GM19193 (cell line): ENCODE measurements around the gene ANKRD44.
A peak's percentile ranks its signal among the peaks of the same experiment; 100 is the strongest.

ENCODE experiments used
- POLR2A ChIP-seq: IDR thresholded peaks from 4 replicates; pipeline ENCODE4 v1.6.1; 2011; ENCODE audit not compliant: insufficient read depth, insufficient read length; ENCODE audit errors: extremely low read depth

ANKRD44 gene

DNA sequence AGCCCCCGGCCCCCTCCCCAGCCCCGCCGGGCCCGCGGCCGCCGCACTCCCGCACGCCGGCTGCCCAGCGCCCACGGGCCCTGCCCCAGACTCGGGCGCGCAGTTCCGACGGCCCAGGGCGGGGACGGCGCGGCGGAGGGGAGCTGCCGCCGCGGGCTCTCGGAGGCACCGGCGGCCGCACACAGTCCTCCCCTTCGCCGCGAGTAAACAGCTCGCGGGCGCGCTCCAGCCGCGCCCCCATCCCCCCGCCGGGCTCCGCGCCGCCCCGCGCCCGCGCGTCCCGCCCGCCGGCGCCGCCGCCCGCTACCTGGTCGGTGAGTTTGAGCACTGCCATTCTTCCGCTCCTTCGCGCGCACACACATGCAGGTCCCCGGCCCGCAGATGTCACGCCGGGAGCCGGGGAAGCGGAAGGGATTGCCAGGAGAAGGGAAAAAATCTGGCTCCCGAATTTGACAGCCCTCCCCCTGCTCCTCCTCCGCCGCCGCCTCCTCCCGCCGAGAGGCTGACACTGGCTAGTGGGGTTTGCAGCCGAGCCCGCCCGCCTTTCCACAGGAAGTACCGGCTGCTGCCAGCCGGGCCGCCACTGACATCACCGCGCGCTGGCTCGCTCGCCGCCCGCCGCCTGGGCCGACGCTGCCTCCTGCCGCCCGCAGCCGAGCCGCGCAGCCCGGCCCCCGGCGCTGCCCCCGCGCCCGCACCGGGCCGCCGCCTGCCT lies at the start of gene ANKRD44:
TSS of gene ANKRD44 (minus strand) at position 510 of the 715 bp plus-strand sequence. CDS start at position 334, 176 bp downstream.
- peak; percentile 55 for TF ChIP-seq POLR2A

GRCh38 chr2:197359859-197360258 lies 49.3 kb upstream of the ANKRD44 start:
- TF ChIP-seq POLR2A, result no peak

DNA sequence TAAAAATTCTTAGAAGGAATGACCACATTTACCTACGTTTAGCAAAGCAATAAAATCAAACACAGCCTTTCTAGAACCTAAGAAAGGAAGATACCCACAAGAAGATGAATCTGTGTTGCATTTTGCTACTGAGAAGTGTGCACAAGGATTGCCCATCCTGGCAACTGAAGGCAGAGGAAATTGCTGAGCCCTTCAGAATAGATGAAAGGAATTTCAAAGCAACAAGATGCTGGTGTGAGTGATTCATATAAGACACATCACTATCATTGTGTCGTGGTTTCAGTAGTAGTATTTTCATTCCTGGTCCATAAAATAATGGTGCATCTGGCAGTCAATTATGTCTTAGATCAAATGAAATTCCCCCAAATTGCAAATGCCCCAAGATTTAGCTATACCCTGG lies 48.4 kb upstream of the ANKRD44 start:
- no peak for TF ChIP-seq POLR2A

DNA sequence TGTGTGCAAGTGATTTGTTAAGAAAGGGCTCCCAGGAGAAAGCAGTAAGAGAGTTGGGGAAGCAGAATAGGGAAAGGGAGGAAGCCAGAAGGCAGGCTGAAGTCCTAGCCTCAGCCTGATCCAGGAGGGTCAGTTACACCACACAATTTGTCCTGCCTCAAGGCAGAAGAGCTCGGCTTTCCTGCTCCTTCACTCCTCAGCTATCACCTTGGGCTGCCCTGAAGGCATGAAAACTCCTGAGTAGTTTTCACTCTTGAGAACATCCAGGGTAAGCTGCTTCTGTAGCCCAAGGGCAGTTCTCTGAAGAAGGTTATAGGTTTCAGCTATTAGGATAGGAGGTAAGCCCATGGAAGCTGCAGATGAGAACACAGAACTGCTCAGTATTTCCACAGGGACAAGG lies 47.4 kb upstream of the ANKRD44 start:
- TF ChIP-seq POLR2A, result no peak

- TF ChIP-seq POLR2A, result no peak
Observed at GRCh38 chr2:197356136-197356535, 45.6 kb upstream of the ANKRD44 start.

DNA sequence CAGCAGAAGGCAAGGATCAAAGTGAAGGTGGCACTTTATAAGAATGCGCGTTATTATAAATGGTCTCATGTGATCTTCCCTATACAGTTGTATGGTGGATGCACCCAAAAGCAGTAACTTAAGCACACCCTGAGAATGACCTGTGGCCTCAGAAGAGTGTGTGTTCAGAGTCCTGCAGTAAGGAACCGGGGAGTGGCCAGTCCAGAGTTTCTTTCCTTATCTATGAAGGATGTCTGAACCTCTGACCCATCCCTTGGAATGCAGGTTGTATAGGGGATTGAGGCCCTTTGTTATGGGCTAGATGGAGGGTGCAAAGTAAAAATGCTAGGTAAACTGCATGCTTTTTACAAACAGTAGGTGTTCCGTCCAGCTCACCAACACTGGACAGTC lies 43.6 kb upstream of the ANKRD44 start:
- no peak for TF ChIP-seq POLR2A

GRCh38 chr2:197353393-197354168 lies 43.0 kb upstream of the ANKRD44 start:
- no peak for TF ChIP-seq POLR2A

GRCh38 chr2:197349699-197350098 lies 39.1 kb upstream of the ANKRD44 start:
- no peak for TF ChIP-seq POLR2A

GRCh38 chr2:197348721-197349360 lies 38.3 kb upstream of the ANKRD44 start:
- TF ChIP-seq POLR2A, result no peak

DNA sequence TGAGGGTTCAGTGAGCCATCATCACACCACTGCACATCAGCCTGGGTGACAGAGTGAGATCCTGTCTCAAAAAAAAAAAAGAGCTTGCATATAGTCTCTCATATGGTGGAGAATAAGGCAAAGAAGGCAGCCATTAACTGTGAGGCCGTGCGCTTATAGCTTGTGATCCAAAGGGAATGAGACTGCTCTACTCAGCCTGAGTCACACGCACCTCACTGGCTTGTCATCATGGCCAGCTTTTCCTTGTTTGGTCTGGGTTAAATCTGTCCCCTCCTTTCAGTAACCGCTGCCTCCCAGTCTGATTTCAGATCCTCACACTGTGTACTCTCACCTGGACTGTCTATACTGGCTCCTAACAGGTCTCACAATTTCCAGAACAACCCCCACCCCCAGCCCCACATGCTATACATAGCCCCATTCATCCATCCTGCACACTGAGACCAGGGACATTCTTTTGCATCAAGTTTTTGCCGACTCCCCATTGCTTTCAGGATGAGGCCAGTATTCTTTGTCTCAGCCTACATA lies 35.3 kb upstream of the ANKRD44 start:
- no peak for TF ChIP-seq POLR2A

DNA sequence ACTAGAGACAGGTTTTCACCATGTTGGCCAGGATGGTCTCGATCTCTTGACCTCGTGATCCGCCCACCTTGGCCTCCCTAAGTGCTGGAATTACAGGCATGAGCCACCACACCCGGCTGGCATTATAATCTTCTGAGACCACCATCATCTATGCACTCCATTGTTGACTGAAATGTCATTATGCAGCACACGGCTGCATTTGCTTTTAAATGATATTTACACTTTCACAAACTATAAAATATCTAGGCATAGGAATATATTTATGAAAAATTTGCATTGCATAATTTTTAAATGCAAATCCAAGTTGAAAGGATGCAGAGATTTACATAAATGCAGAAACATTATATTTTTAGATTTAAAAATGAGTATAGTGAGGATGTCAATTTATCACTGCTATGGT lies 30.0 kb upstream of the ANKRD44 start:
- no peak for TF ChIP-seq POLR2A

DNA sequence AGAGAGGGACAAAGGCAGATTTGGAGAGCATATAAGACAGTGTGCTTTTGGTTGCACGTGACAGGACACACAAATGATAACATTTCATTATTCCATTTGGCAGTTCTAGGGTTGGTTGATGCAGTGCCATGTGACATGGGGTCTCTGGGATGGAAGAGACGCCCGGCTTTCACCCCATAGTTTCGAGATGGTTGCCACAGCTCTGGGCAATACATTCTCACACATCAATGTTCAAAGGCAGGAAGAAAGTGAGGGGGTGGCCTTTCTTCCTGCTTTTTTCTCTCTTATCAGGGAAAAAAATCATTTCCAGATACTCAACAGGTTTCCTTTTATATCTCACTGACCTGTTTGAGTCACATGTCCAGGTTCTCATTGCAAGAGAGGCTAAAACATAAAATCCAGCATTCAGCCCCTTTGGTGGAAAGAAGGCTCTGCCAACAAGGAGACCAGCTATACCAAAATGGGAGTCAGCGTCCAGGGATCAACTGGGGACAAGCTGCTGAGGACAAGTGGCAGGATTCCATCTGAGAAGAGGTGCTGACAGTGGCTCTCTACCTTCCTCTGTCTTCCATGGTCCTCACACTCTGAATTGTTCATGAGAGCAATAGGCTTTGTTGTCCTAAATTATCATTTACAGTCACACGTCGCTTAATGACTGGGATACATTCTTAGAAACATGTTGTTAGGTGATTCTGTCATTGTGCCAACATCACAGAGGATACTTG lies 29.1 kb upstream of the ANKRD44 start:
- TF ChIP-seq POLR2A, result no peak

DNA sequence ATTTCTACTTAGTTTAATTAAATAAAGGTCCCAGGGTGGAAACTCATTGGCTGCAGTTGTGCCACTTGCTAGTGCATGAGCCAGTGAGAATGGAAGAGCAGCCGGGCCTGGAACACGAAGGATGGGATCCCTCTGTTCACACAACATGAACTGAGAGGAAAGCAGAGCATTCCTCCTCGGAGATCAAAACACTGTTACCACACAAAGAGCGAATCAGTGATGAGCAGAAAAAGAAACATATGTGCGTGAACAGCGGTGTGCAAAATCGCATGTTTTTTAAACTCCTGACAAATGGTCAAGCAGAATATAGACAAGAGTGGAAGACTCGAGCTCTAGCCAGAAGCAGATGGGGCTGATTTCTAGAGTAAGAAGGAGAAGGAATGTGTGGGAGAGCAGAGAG lies 28.4 kb upstream of the ANKRD44 start:
- no peak for TF ChIP-seq POLR2A

GRCh38 chr2:197332641-197333040 lies 22.1 kb upstream of the ANKRD44 start:
- no peak for TF ChIP-seq POLR2A

DNA sequence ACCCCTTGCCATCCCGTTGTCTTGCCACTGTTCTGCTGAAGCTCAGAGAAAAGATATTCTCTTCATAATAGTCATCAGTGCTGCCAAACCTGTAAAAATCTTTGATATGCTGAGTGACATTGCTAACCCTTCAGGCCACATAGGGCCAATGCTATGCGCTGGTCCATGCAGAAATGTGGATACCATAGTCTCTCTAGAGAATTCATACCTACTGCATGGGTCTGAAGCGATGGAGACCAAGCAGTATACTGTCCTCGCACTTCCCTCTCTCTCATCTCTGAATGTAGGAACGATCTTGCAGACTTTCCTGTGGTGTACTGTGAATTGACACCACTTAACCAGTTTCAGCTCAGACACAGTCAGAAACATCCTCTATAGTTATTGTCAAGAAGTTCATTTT lies 17.9 kb upstream of the ANKRD44 start:
- no peak for TF ChIP-seq POLR2A
